H1 (cell line): ENCODE data around the gene ZNF91.

Source experiments
- GABPA ChIP-seq: IDR thresholded peaks from 2 replicates; pipeline ENCODE4 v1.6.1; 2011; ENCODE audit warnings: mild to moderate bottlenecking, low read length, moderate library complexity, borderline replicate concordance; ENCODE audit not compliant: insufficient read depth
- JUN ChIP-seq: IDR thresholded peaks from 2 replicates; pipeline ENCODE4 v1.6.1; 2011; ENCODE audit warnings: low read depth, mild to moderate bottlenecking, improper control_type of control experiment, low read length
- JUND ChIP-seq: IDR thresholded peaks from 2 replicates; pipeline ENCODE4 v1.6.1; 2011; ENCODE audit warnings: mild to moderate bottlenecking, improper control_type of control experiment, low read length
- MAFK ChIP-seq: IDR thresholded peaks from 2 replicates; pipeline ENCODE4 v1.6.1; 2012; ENCODE audit warnings: low read depth, mild to moderate bottlenecking, improper control_type of control experiment, low read length
- POLR2A ChIP-seq, 2 experiments: IDR thresholded peaks; 1 replicate in 1 of 2; 2 replicates in 1 of 2; pipeline ENCODE4 v1.6.1; 2011; ENCODE audit warnings: low read depth in 2 of 2, low read length in 2 of 2, mild to moderate bottlenecking in 2 of 2; ENCODE audit errors: control extremely low read depth in 1 of 2
- POLR2AphosphoS5 ChIP-seq: IDR thresholded peaks from 2 replicates; pipeline ENCODE4 v1.6.1; 2011; ENCODE audit warnings: low read depth, low read length
- RNF2 ChIP-seq: fragments of 200-900, 300-1000 bp; sonication (generic); IDR thresholded peaks from 2 replicates; pipeline ENCODE4 v1.7.1; 2016; ENCODE audit warnings: borderline replicate concordance, low read depth, mild to moderate bottlenecking, antibody characterized with exemption, low read length; ENCODE audit not compliant: poor library complexity, severe bottlenecking; ENCODE audit errors: missing control alignments
- SIN3A ChIP-seq, 2 experiments: IDR thresholded peaks in 1 of 2; conservative IDR thresholded peaks in 1 of 2; 2 replicates each; pipeline ENCODE4 v1.6.1; 2011 to 2012; ENCODE audit warnings: low read length in 2 of 2, improper control_type of control experiment in 1 of 2, low read depth in 1 of 2, mild to moderate bottlenecking in 1 of 2
- ZNF274 ChIP-seq: IDR thresholded peaks from 2 replicates; pipeline ENCODE4 v1.7.0; 2012; ENCODE audit warnings: low read length, borderline replicate concordance; ENCODE audit errors: extremely low read depth
- TF ChIP-seq, protein P1 (sequence below): IDR thresholded peaks from 2 replicates; pipeline ENCODE4 v1.6.1; 2012; ENCODE audit warnings: low read length, inconsistent platforms
- TF ChIP-seq, protein P2 (sequence below): IDR thresholded peaks from 2 replicates; pipeline ENCODE4 v1.6.1; 2011; ENCODE audit warnings: low read depth, mild to moderate bottlenecking, low read length; ENCODE audit not compliant: insufficient read depth
- TF ChIP-seq, protein P3 (sequence below), 3 experiments: IDR thresholded peaks; 1 replicate in 2 of 3; 2 replicates in 1 of 3; pipeline versions ENCODE4 v1.5.1 to v1.6.1; 2011; ENCODE audit warnings: low read length in 3 of 3, mild to moderate bottlenecking in 3 of 3, inconsistent platforms in 2 of 3, low read depth in 1 of 3, moderate library complexity in 1 of 3; ENCODE audit not compliant: insufficient read depth in 1 of 3; ENCODE audit errors: control extremely low read depth in 1 of 3

DNA sequence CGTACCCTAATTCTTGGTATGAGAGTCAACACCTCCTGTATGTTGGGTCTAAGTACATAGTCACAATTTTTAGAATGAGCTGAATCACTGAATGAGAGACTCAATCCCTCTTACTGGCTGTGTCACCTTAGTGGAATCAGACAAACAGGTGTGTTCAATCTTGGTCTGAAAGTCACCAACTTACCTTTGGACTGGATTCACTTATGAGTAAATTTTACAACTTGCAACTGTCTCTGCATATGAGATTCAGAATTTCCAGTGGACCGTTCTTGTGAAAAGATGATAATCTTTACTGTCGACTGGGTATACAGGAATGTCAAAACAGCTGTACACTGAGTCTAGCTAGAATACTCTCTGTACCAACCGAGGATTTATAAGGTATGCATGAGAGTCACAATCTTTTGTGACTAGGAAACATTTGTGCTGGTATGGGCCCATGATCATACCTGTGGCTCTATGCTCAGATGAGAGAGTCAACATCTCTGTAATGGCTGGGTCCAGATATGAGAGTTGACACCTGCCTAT, 5.9 kb upstream of the ZNF91 start:
- TF ChIP-seq, protein P1, sequence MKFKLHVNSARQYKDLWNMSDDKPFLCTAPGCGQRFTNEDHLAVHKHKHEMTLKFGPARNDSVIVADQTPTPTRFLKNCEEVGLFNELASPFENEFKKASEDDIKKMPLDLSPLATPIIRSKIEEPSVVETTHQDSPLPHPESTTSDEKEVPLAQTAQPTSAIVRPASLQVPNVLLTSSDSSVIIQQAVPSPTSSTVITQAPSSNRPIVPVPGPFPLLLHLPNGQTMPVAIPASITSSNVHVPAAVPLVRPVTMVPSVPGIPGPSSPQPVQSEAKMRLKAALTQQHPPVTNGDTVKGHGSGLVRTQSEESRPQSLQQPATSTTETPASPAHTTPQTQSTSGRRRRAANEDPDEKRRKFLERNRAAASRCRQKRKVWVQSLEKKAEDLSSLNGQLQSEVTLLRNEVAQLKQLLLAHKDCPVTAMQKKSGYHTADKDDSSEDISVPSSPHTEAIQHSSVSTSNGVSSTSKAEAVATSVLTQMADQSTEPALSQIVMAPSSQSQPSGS, result no peak
- TF ChIP-seq, protein P2, sequence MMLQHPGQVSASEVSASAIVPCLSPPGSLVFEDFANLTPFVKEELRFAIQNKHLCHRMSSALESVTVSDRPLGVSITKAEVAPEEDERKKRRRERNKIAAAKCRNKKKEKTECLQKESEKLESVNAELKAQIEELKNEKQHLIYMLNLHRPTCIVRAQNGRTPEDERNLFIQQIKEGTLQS, result no peak
- TF ChIP-seq SIN3A (conservative IDR thresholded peaks at IDR 0.05 in 1 of 2, IDR thresholded peaks at IDR 0.05 in 1 of 2; ENCODE audit: low read depth in 1 of 2, low read length in 2 of 2) (no peak), RNF2 (no peak), JUN (no peak), JUND (no peak), POLR2AphosphoS5 (no peak), POLR2A (IDR thresholded peaks at IDR 0.05; ENCODE audit: control extremely low read depth in 1 of 2, low read depth in 2 of 2, low read length in 2 of 2) (no peak), ZNF274 (no peak), MAFK (no peak), GABPA (no peak)
- TF ChIP-seq, protein P3, sequence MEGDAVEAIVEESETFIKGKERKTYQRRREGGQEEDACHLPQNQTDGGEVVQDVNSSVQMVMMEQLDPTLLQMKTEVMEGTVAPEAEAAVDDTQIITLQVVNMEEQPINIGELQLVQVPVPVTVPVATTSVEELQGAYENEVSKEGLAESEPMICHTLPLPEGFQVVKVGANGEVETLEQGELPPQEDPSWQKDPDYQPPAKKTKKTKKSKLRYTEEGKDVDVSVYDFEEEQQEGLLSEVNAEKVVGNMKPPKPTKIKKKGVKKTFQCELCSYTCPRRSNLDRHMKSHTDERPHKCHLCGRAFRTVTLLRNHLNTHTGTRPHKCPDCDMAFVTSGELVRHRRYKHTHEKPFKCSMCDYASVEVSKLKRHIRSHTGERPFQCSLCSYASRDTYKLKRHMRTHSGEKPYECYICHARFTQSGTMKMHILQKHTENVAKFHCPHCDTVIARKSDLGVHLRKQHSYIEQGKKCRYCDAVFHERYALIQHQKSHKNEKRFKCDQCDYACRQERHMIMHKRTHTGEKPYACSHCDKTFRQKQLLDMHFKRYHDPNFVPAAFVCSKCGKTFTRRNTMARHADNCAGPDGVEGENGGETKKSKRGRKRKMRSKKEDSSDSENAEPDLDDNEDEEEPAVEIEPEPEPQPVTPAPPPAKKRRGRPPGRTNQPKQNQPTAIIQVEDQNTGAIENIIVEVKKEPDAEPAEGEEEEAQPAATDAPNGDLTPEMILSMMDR (IDR thresholded peaks at IDR 0.05; ENCODE audit: control extremely low read depth in 1 of 3, insufficient read depth in 1 of 3, low read depth in 1 of 3, low read length in 3 of 3), result no peak
